ENCODE results near the gene KRT36. TPM values are rescaled to one million over a fixed set of nuclear protein-coding genes. Genes with fewer than 3 reads are reported as not detected.

Gene KRT36
- total and polyA plus RNA-seq, 2 of the 8 experiments (the other 6 are each of a cell fraction or from before 2014, with no cell fraction given): not detected

GRCh38 chr17:41496803-41497484 is 7.2 kb upstream of the KRT36 start (continued):
- TF ChIP-seq USF2 (IDR thresholded peaks at IDR 0.05; ENCODE audit: low read length) (no peak), SUZ12 (IDR thresholded peaks at IDR 0.05; ENCODE audit: low read length) (no peak)
